Neural progenitor cell (in vitro differentiated cells): ENCODE data around the gene B3GAT1.
A peak's percentile ranks its signal among the peaks of the same experiment; 100 is the strongest.

Experiments
- EZH2 ChIP-seq: fragments of 200-600 bp; sonication (generic); IDR thresholded peaks from 2 replicates; pipeline ENCODE4 v1.6.1; 2017; ENCODE audit warnings: antibody characterized with exemption, mild to moderate bottlenecking, moderate library complexity
- EZH2phosphoT487 ChIP-seq: fragments of 200-600 bp; sonication (generic); IDR thresholded peaks from 2 replicates; pipeline ENCODE4 v1.6.1; 2017; ENCODE audit warnings: antibody characterized with exemption
- TF ChIP-seq, protein P1 (sequence below): fragments of 200-600 bp; sonication (generic); IDR thresholded peaks from 2 replicates; pipeline ENCODE4 v1.5.1; 2017; ENCODE audit warnings: antibody characterized with exemption, mild to moderate bottlenecking

DNA sequence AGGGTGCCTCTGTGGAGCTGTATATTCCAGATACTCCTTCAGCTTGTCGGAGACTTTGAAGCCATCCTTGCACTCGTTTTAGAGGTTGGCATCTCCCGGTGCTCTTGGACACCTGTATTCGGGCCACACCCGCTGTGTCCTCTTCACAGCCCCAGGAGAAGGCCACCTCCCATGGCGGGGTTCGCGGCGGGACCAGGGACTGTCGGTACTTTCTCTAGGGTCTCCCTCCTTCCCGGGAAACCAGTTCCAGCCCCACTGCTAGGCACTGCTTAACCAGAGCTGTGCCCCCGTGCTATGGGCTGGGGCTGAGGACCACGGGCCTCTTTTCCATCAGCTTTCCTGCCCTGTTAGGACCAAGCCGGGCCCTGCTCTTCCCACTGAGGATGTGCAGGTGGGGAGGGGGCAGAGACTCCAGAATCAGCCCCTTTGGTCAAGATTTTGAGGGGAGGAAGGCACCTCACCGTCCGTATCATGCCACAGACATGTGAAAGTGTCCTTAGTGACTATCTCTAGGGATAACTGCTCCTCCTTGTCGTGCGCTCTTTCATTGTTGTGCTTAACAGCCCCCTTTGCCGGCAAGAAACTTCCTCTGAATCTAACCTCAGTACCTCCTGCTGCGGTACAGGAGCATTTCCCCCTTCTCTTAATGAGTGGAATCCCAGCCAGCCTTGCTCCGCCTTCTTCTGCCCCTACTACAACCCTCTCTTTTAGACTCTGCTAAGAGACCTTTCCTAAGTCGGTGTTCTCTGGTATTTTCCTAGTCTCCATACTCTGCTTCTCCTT is 1.2 kb upstream of the B3GAT1 start:
- TF ChIP-seq, protein P1, sequence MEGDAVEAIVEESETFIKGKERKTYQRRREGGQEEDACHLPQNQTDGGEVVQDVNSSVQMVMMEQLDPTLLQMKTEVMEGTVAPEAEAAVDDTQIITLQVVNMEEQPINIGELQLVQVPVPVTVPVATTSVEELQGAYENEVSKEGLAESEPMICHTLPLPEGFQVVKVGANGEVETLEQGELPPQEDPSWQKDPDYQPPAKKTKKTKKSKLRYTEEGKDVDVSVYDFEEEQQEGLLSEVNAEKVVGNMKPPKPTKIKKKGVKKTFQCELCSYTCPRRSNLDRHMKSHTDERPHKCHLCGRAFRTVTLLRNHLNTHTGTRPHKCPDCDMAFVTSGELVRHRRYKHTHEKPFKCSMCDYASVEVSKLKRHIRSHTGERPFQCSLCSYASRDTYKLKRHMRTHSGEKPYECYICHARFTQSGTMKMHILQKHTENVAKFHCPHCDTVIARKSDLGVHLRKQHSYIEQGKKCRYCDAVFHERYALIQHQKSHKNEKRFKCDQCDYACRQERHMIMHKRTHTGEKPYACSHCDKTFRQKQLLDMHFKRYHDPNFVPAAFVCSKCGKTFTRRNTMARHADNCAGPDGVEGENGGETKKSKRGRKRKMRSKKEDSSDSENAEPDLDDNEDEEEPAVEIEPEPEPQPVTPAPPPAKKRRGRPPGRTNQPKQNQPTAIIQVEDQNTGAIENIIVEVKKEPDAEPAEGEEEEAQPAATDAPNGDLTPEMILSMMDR, result no peak
- peak; percentile 32 for TF ChIP-seq EZH2
- TF ChIP-seq EZH2phosphoT487, result no peak
